GM10248 (cell line): ENCODE data around the gene ELOVL5.

Source experiments
- CTCF ChIA-PET: fragments of 300-600 bp; sonication (Branson Sonifier 250); formaldehyde crosslinking; extraction: SDS; loops from one replicate; lab custom pipeline; 2021; ENCODE audit warnings: antibody characterized with exemption; lab: Yijun Ruan, JAX
- POLR2A ChIA-PET: fragments of 350-650 bp; sonication (Branson Sonifier 250); formaldehyde crosslinking; extraction: SDS; loops from one replicate; lab custom pipeline; 2020; ENCODE audit warnings: antibody characterized with exemption; lab: Yijun Ruan, JAX
- DNase-seq: peaks from one replicate; pipeline ENCODE4 v3.0.0; 2012; ENCODE audit errors: extremely low spot score
- CTCF ChIP-seq: IDR thresholded peaks from 2 replicates; pipeline ENCODE4 v1.5.1; 2012; ENCODE audit warnings: mild to moderate bottlenecking, low read depth; ENCODE audit errors: extremely low read depth, missing control alignments, control extremely low read depth

The ELOVL5 gene

GRCh38 chr6:53302678-53303360 is 45.9 kb downstream of the ELOVL5 start:
- ChIA-PET CTCF (interaction anchor here (1.0 to 2.9 kb wide), 6 partner anchors 11 to 130 kb away, joined by 3 to 10 read pairs (median 3); no protein-coding TSS in a partner anchor), POLR2A (no interaction called here)
- TF ChIP-seq CTCF: no peak
- DNase-seq: no peak

GRCh38 chr6:53301801-53302537 is 46.8 kb downstream of the ELOVL5 start:
- no peak for TF ChIP-seq CTCF
- no peak for DNase-seq
- CTCF ChIA-PET: interaction anchor here (1.0 to 2.9 kb wide), 7 partner anchors 7 to 129 kb away, joined by 3 to 10 read pairs (median 3); no protein-coding TSS in a partner anchor
- POLR2A ChIA-PET: interaction anchor here (0.5 kb wide), 1 partner anchor 21 kb away, joined by 3 read pairs; no protein-coding TSS in a partner anchor

- CTCF ChIA-PET: interaction anchor here (0.9 to 2.9 kb wide), 10 partner anchors 8 to 41 kb away, joined by 3 to 10 read pairs (median 3); no protein-coding TSS in a partner anchor
- TF ChIP-seq CTCF: no peak
- no peak for DNase-seq
- POLR2A ChIA-PET: no interaction called here
Observed at GRCh38 chr6:53300656-53301551, 47.8 kb downstream of the ELOVL5 start.

GRCh38 chr6:53299331-53300005 is 49.3 kb downstream of the ELOVL5 start:
- ChIA-PET POLR2A (no interaction called here), CTCF (interaction anchor here (1.4 to 1.6 kb wide), 2 partner anchors 10 to 26 kb away, joined by 3 read pairs; no protein-coding TSS in a partner anchor)

GRCh38 chr6:53297004-53297403 is 51.7 kb downstream of the ELOVL5 start:
- DNase-seq: no peak
- TF ChIP-seq CTCF: no peak
- ChIA-PET CTCF (interaction anchor here (0.8 to 1.6 kb wide), 6 partner anchors 12 to 125 kb away, joined by 3 to 6 read pairs (median 3); no protein-coding TSS in a partner anchor), POLR2A (no interaction called here)

More at GRCh38 chr6:53299331-53300005, 49.3 kb downstream of the ELOVL5 start:
- TF ChIP-seq CTCF: no peak
- DNase-seq: no peak
